ENCODE results near the gene ITGA5.
"Not testable (repeated sequence)": the region's sequence is repeated elsewhere in the genome, so short reads cannot be mapped to it uniquely, and the experiment has no call there.

Gene ITGA5

DNA sequence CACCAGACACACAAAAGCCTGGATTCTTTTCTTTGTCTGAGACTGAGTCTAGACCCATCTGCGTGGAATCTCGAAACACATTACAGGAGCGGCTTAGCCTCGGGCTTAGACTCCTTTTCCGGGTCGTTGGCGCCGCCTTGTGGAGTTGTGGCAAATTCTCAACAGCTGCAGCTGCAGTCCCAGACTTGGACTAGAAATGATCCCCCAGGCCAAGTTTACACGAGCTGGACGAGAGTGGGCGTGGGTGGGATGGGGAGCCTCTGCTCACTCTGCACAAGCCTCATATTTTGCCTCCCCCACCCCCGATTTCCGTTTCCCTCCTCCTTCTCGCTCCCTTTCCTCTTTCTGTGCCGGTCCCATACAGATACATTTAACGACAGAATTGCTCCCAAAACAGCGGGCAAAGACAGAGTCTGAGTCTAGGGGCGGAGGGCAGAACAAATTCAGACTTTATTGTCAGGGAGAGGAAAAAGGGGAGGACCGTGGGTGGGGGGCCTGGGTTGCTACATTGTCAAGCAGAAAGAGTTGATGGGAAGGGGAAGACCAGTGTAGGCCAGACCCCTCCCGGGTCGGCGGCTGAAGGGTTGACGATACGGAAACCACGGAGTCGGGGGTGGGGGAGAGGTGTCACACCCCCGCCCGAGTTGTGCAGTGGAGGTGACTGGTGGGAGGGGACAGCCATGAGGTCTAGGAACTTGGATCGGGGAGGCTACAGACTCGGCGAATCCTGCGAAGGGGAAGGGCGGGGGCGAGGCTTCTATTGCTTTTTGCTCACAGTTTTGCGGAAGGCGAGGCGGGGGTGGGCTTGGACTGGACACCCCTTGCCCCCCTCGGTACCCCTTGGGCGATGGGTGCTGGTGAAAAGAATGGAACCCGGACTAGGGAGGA lies 50.1 kb downstream of the ITGA5 start:
- peak; percentile 84 to 87 for DNase-seq

DNA sequence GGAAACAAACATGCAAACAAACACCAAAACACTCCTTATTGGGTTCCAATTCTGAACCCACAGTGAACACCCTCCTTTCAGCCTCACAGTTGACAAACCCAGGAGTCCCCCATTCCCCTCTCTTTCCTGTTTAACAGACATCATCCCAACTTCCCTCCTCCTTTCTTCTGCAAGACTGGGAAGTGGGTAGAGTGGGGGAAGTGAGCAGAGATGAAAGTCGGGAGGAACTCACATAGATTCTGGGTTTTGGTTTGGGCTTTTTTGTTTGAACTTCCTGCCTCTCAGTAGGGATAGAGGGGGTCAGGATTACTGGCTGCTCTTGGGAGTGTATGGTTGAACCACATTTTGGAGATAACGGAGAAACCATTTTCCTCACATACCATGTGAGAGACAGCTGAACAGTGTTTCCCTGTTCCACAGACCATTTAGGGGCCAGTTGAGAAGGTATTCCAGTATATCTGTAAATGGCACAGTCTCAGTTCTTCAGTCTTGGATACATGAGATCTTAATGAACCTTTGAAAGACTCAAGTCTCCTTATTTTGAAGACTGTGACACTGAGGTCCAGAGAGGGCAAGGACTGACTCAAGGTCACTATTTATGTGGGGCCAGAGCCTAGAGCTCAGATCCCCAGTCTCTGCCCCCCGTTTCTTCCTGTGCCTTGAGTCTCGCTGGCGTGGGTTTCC lies 50.9 kb downstream of the ITGA5 start:
- DNase-seq, result no peak

GRCh38 chr12:54364413-54364812 lies 54.7 kb downstream of the ITGA5 start, which contains the start of gene GPR84:
TSS of gene GPR84 (minus strand) at chr12:54364486. CDS start at chr12:54363851, 635 bp downstream.
- DNase-seq, result no peak

DNA sequence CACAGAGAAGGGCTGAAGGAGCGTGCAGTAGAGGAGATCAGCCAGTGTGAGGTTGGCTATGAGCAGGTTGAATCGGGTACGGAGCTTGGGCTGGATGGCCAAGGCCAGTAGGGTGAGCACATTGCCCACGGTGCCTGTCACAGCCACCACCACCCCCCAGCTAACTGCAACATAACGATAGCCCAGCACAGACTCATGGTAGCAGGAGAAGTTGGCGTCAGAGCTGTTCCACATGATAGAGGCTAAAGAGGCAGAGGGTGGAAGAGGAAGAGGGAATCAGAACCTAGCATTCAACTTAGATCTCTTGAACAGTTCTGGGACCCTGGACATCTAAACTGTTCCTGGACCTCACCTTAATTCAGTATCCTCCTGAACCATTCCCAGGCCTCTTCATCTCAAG lies 55.4 kb downstream of the ITGA5 start:
- no peak for DNase-seq

- DNase-seq, result no peak
Observed at GRCh38 chr12:54363047-54363446, 56.0 kb downstream of the ITGA5 start.

DNA sequence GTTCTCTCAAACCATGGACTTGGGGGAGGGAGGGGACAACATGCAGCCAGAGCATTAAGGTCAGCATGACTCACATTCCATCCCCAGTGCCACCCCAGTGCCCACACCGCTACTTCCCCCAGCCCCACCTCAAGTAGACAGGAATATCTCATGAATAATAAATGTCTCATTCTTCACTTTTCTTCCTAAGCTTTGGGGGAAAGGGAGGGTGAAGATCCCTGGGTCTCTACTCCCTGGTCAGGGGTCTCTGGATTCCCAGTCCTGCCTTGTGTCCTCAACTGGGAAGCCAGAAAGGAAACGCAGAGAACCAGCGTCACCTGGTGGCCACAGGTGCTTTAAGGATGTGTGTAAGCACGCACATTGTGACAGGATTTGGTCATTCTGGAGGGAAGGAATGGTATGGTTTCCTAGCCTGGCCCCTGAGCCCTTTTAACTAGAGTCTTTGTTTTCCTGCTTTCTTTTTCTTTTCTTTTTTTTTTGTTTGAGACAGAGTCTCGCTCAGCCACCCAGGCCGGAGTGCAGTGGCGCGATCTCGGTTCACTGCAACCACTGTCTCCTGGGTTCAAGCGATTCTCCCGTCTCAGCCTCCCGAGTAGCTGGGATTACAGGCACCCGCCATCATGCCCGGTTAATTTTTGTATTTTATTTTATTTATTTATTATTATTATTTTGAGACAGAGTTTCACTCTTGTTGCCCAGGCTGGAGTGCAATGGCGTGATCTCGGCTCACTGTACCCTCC lies 58.2 kb downstream of the ITGA5 start:
- DNase-seq, result peak; percentile 37 to 68

GRCh38 chr12:54359762-54360351 lies 59.2 kb downstream of the ITGA5 start:
- DNase-seq, result no peak

DNA sequence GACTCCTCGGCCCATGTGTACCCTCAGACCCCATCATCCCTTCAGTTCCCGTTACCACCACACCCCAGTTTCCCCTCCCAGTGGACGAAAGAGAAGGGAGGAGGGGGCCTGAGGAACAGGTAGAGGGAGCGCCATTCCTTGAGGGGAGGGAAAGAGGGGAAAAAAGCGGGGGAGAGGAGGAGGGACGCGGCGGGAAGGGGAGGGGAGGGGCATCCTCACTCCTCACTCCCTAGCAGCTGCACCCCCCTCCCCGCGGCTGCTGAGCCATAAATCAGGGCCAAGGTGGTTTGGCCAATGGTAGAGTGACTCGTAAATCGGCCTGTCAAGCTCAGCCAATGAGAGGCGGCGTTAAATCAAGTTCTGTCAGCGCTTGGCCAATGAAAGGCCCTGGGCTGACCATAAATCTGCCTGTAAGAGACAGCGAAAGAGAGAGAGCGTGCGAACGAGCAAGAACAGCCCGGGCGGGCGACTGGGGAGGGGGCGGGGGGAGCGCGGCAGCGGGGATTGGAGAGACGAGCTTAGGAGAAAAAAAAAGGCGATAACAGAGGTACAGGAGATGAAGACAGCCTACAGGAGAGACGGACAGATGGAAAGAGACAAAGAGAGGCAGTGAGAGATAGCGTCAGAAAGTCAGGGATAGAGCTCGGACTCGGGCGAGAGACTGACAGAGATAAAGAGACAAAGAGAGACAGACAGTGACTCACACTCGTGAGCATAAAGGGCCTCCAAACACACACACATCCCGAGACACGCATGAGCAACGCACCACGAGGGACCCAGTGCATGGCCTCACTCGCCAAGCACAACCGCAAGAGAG lies 59.9 kb downstream of the ITGA5 start:
- DNase-seq, result peak; percentile 98 to 99

GRCh38 chr12:54358191-54358944 lies 60.7 kb downstream of the ITGA5 start:
- DNase-seq, result peak in 1 of 2 donors; percentile 46

DNA sequence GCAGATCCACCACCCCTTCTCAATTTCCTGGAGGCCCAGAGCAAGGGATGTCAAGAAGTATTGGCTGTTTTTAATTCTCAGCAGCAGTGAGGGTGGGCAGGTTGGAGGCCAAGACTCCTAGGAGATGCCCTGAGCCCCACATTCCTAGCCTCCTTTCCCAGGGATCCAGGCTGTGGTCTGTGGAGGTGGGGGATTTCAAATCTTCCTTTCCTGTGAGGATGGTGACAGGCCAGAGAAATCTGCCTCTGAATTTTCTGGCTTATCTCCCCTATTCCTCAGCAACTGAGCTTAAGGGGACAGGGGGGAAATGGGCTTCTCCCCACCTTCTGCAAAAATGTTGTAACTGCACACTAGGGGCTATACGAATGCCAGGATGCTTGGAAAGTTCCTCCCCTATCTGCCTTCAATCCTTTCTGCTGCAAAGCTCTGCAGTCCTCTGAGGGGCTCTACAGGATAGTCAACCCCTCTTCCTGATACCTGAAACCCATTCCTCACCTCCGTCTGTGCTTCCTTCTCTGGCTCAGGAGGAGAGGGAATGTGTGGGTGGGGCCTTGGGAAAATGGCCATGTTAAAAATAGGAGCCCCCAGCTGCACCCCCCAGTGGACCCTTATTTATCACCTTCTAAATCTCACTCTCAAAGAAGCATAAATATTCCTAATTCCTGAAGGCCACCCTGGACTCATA lies 61.4 kb downstream of the ITGA5 start:
- DNase-seq, result no peak

DNA sequence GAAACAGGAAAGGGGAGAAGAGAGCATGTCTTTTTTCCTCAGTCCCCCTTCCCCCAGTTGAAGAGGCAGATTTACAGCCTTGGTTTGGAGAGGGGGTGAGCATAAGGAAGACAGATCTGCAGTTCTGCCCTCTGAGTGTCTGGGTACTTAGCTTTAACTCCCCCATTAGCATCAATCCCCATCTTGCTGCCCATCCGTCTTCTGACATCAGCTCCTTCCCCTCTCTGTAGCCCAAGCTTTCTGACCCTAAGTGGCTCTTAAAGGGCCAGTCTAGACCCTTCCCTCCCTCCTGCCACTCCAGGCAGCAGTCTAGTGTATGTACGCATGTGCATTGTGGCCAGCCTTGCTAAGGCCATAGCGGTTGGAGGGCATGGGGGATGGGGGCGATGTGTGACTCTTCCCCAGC lies 62.1 kb downstream of the ITGA5 start:
- no peak for DNase-seq

DNA sequence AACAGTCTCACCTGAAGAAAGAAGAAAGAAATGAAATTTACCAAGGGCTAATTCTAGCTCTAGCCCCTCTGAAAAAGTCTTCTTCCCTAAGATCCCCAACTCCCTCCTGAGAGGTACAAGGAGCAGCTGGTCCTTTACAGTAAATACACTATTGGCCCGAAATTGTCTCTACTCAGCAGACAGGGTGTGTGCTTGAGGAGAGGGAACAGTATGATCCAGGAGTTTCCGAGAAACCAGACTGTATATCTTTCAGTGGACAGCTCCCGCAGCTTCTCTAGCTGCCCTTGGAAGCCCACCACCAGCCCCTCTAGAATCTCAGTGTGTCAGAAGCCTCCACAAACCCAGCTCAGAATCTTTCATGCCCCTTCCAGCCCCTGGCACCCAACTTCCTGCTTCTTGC lies 62.8 kb downstream of the ITGA5 start:
- DNase-seq, result no peak

GRCh38 chr12:54355104-54355815 lies 63.8 kb downstream of the ITGA5 start:
- no peak for DNase-seq

- DNase-seq, result not testable (repeated sequence)
Observed at GRCh38 chr12:54354271-54354670, 64.8 kb downstream of the ITGA5 start.

DNA sequence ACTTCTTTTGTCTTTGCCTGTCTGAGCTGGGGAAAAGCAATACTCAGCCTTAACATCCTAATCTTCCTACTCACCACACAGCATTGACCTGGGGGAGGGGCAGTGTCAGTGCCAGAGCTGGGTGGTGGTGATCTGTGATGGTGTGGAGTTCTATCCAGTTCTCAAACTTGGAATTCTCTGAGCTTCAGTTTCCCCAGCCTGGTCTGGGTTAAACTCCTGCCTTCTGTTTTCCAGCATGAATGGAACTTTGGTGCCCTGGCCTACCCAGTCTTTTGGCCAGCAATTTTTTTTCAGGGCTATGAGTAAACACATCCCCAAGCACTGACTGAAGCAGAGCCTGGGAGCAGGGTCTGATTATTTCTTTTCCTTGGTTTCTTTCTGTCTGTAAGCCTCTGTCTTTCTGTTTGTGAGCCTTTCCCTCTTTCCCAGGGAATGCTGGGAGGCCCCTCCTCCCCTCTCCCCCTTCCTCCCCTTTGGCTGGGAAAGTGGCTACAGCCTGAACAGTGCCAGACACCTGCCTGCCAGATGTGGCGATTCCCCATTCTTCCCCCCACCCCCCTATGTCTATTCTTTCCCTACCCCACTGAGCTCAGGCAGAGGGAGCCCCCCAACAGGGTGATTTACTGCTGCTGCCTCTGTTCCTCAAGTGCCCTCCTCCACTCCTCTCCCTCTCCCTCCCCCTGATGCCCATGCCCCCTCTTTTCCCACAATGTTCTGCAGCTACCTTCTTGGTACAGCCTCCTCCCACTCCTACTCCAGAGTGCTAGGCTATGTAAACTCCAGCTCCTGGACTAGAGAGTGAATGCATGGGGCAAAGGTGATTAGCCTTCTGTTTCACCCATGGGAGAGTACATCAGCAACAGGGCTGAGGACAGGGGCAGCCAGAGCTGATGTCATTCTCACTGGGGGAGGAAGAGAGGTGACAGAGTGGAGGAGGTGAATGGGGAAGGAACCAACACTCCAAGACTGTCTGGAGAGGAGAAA lies 65.9 kb downstream of the ITGA5 start:
- DNase-seq, result peak; percentile 58

- DNase-seq, result peak; percentile 48 to 49
Observed at GRCh38 chr12:54352022-54352531, 67.0 kb downstream of the ITGA5 start.

DNA sequence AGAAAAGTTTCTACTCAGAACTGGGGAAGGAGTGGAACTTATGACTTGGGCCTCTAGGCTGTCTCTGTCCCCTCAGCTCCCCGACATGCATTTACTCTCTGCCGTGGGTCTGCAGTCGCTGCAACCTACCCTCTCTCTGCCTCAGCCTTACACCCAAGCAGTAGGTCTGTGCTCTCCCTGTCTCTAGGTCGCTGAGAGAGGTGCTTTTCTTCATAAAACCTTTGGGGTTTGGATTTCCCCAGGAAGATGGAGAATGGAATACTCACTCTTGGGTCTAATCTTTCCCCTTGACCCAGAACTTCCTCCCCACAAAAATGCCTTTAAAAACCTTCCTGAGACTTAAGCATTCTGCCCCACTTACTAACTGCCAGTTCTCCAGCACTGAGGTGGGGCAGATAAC lies 67.7 kb downstream of the ITGA5 start:
- no peak for DNase-seq

DNA sequence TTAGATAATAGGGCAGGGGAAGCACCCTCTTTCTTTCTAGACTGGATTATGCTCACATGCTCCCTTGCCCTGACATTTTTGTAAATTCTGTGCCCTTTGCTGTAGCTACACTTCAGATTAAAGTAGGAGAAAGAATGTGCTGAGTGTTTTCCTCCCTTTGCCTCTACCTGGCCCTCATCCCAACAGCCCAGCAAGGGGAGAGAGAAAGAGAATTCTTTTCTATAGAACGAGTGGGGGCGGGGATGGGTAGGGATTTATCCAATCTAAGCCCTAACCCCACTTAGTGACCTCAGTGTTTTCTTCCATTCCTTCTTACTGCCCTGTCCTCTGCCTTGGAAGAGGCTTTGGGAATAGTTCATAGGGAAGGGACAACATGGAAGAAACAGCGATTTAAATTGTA lies 68.3 kb downstream of the ITGA5 start:
- no peak for DNase-seq
